H1 (cell line): ENCODE results near the gene SLC13A4.

Source experiments
- EP300 ChIP-seq, 2 experiments: IDR thresholded peaks; 1 replicate in 1 of 2; 2 replicates in 1 of 2; pipeline ENCODE4 v1.6.1; 2011 to 2012; ENCODE audit warnings: low read depth in 2 of 2, low read length in 2 of 2, mild to moderate bottlenecking in 2 of 2, borderline replicate concordance in 1 of 2, inconsistent platforms in 1 of 2, moderate library complexity in 1 of 2
- JUN ChIP-seq: IDR thresholded peaks from 2 replicates; pipeline ENCODE4 v1.6.1; 2011; ENCODE audit warnings: low read depth, mild to moderate bottlenecking, improper control_type of control experiment, low read length
- TF ChIP-seq, protein P1 (sequence below): fragments of 300-600 bp; sonication (generic); IDR thresholded peaks from 2 replicates; pipeline ENCODE4 v1.7.1; 2012; ENCODE audit warnings: low read length, moderate library complexity, mild to moderate bottlenecking, inconsistent platforms; ENCODE audit not compliant: insufficient replicate concordance

DNA sequence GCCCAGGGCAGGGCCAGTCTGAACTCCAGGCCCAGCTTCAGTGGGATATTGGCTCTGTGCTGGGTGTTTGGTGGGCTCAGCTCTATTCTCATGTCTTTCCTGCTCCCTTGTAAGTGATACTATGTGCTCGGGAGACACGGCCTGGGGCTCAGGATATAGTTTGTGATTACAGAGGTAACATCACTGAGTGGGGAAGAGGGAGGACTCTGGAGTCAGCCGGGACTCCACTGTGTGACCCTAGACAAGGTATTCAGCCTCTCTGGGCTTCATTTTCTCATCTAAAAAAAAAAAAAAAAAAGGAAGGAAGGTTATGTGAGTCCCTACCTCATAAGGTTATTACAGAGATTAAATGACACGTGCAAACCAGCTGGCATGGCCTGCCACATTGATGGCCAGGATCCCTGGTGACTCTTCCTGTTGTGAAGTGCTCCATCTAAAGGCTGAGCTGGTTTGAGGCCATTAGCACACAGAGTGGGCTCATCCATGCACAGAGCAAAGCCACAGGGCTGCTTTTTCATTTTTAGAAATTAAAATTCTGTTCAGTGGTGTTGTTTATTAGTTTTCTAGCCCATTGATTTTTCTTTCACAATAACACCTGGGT, 15.7 kb downstream of the SLC13A4 start:
- TF ChIP-seq EP300 (IDR thresholded peaks at IDR 0.05; ENCODE audit: borderline replicate concordance in 1 of 2, low read depth in 2 of 2, low read length in 2 of 2) (no peak), JUN (no peak)
- TF ChIP-seq, protein P1, sequence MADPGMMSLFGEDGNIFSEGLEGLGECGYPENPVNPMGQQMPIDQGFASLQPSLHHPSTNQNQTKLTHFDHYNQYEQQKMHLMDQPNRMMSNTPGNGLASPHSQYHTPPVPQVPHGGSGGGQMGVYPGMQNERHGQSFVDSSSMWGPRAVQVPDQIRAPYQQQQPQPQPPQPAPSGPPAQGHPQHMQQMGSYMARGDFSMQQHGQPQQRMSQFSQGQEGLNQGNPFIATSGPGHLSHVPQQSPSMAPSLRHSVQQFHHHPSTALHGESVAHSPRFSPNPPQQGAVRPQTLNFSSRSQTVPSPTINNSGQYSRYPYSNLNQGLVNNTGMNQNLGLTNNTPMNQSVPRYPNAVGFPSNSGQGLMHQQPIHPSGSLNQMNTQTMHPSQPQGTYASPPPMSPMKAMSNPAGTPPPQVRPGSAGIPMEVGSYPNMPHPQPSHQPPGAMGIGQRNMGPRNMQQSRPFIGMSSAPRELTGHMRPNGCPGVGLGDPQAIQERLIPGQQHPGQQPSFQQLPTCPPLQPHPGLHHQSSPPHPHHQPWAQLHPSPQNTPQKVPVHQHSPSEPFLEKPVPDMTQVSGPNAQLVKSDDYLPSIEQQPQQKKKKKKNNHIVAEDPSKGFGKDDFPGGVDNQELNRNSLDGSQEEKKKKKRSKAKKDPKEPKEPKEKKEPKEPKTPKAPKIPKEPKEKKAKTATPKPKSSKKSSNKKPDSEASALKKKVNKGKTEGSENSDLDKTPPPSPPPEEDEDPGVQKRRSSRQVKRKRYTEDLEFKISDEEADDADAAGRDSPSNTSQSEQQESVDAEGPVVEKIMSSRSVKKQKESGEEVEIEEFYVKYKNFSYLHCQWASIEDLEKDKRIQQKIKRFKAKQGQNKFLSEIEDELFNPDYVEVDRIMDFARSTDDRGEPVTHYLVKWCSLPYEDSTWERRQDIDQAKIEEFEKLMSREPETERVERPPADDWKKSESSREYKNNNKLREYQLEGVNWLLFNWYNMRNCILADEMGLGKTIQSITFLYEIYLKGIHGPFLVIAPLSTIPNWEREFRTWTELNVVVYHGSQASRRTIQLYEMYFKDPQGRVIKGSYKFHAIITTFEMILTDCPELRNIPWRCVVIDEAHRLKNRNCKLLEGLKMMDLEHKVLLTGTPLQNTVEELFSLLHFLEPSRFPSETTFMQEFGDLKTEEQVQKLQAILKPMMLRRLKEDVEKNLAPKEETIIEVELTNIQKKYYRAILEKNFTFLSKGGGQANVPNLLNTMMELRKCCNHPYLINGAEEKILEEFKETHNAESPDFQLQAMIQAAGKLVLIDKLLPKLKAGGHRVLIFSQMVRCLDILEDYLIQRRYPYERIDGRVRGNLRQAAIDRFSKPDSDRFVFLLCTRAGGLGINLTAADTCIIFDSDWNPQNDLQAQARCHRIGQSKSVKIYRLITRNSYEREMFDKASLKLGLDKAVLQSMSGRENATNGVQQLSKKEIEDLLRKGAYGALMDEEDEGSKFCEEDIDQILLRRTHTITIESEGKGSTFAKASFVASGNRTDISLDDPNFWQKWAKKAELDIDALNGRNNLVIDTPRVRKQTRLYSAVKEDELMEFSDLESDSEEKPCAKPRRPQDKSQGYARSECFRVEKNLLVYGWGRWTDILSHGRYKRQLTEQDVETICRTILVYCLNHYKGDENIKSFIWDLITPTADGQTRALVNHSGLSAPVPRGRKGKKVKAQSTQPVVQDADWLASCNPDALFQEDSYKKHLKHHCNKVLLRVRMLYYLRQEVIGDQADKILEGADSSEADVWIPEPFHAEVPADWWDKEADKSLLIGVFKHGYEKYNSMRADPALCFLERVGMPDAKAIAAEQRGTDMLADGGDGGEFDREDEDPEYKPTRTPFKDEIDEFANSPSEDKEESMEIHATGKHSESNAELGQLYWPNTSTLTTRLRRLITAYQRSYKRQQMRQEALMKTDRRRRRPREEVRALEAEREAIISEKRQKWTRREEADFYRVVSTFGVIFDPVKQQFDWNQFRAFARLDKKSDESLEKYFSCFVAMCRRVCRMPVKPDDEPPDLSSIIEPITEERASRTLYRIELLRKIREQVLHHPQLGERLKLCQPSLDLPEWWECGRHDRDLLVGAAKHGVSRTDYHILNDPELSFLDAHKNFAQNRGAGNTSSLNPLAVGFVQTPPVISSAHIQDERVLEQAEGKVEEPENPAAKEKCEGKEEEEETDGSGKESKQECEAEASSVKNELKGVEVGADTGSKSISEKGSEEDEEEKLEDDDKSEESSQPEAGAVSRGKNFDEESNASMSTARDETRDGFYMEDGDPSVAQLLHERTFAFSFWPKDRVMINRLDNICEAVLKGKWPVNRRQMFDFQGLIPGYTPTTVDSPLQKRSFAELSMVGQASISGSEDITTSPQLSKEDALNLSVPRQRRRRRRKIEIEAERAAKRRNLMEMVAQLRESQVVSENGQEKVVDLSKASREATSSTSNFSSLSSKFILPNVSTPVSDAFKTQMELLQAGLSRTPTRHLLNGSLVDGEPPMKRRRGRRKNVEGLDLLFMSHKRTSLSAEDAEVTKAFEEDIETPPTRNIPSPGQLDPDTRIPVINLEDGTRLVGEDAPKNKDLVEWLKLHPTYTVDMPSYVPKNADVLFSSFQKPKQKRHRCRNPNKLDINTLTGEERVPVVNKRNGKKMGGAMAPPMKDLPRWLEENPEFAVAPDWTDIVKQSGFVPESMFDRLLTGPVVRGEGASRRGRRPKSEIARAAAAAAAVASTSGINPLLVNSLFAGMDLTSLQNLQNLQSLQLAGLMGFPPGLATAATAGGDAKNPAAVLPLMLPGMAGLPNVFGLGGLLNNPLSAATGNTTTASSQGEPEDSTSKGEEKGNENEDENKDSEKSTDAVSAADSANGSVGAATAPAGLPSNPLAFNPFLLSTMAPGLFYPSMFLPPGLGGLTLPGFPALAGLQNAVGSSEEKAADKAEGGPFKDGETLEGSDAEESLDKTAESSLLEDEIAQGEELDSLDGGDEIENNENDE = no peak
